MM.1S (cell line): ENCODE results near the gene PRSS27.

Experiments used
- EZH2 ChIP-seq: fragments of 300-600 bp; sonication (generic); optimal IDR thresholded peaks from 2 replicates; pipeline ENCODE3; 2017; ENCODE audit warnings: low read depth, mild to moderate bottlenecking, antibody characterized with exemption, low read length, mixed read lengths
- TF ChIP-seq, protein P1 (sequence below): fragments of 300-600 bp; sonication (generic); IDR thresholded peaks from 2 replicates; pipeline ENCODE4 v1.5.1; 2016; ENCODE audit warnings: antibody characterized with exemption, low read length, mixed read lengths

DNA sequence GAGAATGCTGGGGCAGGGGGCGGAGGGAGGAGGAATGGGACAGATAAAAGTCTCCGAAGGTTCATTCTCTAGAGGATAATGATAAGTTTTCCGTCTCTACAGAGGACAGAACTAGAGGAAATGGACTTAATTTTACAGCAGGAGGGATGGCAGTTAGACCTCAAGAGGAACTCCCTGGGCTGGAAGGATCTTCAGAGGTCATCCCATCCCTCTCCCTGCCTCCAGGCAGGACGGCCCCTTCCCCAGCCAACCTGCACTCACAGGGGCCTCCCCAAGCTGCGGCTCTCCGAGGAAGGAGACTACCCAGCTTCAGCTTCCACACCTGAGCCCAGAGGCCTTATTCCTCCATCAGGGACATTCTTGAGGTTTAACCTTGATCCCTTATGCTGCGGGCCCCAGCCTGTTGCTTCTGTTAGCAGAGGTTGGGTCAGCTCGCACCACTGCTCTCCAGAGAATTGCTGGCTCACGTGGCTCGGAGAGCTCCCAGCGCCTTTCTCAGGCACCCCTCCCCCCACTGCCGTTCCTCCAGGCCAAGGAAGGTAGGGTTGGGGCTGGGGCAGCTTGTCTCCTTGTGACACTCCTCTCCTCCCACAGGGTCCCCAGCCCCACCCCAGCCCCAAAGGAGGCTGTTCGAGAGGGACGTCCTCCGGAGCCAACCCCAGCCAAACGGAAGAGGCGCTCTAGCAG lies 48.5 kb upstream of the PRSS27 start:
- TF ChIP-seq, protein P1, sequence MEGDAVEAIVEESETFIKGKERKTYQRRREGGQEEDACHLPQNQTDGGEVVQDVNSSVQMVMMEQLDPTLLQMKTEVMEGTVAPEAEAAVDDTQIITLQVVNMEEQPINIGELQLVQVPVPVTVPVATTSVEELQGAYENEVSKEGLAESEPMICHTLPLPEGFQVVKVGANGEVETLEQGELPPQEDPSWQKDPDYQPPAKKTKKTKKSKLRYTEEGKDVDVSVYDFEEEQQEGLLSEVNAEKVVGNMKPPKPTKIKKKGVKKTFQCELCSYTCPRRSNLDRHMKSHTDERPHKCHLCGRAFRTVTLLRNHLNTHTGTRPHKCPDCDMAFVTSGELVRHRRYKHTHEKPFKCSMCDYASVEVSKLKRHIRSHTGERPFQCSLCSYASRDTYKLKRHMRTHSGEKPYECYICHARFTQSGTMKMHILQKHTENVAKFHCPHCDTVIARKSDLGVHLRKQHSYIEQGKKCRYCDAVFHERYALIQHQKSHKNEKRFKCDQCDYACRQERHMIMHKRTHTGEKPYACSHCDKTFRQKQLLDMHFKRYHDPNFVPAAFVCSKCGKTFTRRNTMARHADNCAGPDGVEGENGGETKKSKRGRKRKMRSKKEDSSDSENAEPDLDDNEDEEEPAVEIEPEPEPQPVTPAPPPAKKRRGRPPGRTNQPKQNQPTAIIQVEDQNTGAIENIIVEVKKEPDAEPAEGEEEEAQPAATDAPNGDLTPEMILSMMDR, result no peak
- no peak for TF ChIP-seq EZH2
